ENCODE results near the gene PLEKHG3.

GRCh38 chr14:64689289-64689688 lies 14.9 kb upstream of the PLEKHG3 start:
- TF ChIP-seq USF2 (IDR thresholded peaks at IDR 0.05; ENCODE audit: borderline replicate concordance, low read depth, low read length), result no peak
- TF ChIP-seq CTCF (IDR thresholded peaks at IDR 0.05 in 2 of 3, conservative IDR thresholded peaks at IDR 0.05 in 1 of 3; ENCODE audit: control insufficient read depth in 2 of 3, extremely low read depth in 1 of 3, insufficient read depth in 1 of 3, low read depth in 3 of 3, low read length in 3 of 3), result no peak
- no peak for TF ChIP-seq SP1 (IDR thresholded peaks at IDR 0.05; ENCODE audit: low read depth, low read length)
- no peak for TF ChIP-seq POLR2A (IDR thresholded peaks at IDR 0.05; ENCODE audit: low read depth, low read length)
- TF ChIP-seq JUNB (IDR thresholded peaks at IDR 0.05), result no peak
- TF ChIP-seq YY1 (IDR thresholded peaks at IDR 0.05; ENCODE audit: low read depth, low read length), result no peak
- TF ChIP-seq POLR2AphosphoS5 (IDR thresholded peaks at IDR 0.05; ENCODE audit: low read length), result no peak
- no peak for TF ChIP-seq SMC3 (IDR thresholded peaks at IDR 0.05; ENCODE audit: borderline replicate concordance, low read length)
- TF ChIP-seq RAD21 (IDR thresholded peaks at IDR 0.05; ENCODE audit: insufficient read depth, low read depth, low read length), result no peak
- no peak for TF ChIP-seq TCF7 (IDR thresholded peaks at IDR 0.05; ENCODE audit: borderline replicate concordance)
- TF ChIP-seq ETV6 (conservative IDR thresholded peaks at IDR 0.05 in 1 of 2, IDR thresholded peaks at IDR 0.05 in 1 of 2; ENCODE audit: borderline replicate concordance in 1 of 2, low read depth in 1 of 2), result no peak
